ENCODE measurements around the gene MTMR2.

MTMR2 gene

DNA sequence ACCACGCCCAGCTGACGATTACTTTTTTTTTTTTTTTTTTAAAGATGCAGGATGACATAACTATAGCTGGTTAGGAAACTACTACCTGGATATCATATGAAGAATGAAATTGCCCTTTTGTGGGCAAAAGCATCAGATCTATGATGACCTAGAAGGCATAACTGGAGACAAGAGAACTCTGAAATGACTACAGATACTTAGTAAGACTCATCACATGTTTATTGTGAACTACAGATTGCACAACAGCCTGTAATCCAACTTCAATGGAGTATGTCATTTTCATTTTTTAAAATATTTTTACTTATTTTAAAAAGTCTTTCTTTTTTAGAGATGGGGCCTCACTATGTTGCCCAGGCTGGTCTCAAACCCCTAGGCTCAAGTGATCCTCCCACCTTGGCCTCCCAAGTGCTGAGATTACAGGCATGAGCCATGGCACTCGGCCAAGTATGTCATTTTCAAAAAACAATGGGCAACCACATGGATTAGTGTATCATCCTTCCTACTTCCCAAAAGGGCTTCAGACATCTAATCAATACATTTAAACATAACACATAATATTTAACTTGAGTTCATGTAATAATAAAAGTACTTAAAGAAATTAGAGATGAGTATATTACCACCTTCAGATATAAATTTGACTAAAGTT lies 3.3 kb downstream of the MTMR2 start:
- Histone ChIP-seq H3K4me3 (ENCODE audit: low read length in 2 of 2) (no peak overlapping the region), H3K36me3 (ENCODE audit: control insufficient read depth in 2 of 2, insufficient read depth in 2 of 2, low read length in 2 of 2) (no peaks in the 10 kb centered on the region), H3K9me3 (ENCODE audit: control insufficient read depth in 2 of 2, low read length in 2 of 2) (no peaks in the 10 kb centered on the region), H3K4me1 (ENCODE audit: control insufficient read depth in 2 of 2, insufficient read depth in 2 of 2, low read length in 2 of 2) (peaks cover 4 to 6% of the 10 kb centered on the region in 2 donors), H3K9ac (ENCODE audit: low read depth in 1 of 2, low read length in 2 of 2) (no peak overlapping the region), H3K27ac (ENCODE audit: low read depth in 2 of 2, low read length in 2 of 2) (no peak overlapping the region), H3K27me3 (ENCODE audit: control insufficient read depth in 2 of 2, insufficient read depth in 2 of 2, low read length in 2 of 2) (no peaks in the 10 kb centered on the region)

- no peak overlapping the region for H3K4me3 ChIP-seq (ENCODE audit: low read length in 2 of 2)
- H3K36me3 ChIP-seq (ENCODE audit: control insufficient read depth in 2 of 2, insufficient read depth in 2 of 2, low read length in 2 of 2), result no peaks in the 10 kb centered on the region
- H3K27ac ChIP-seq (ENCODE audit: low read depth in 2 of 2, low read length in 2 of 2), result no peak overlapping the region
- H3K9ac ChIP-seq (ENCODE audit: low read depth in 1 of 2, low read length in 2 of 2), result no peak overlapping the region
- no peaks in the 10 kb centered on the region for H3K27me3 ChIP-seq (ENCODE audit: control insufficient read depth in 2 of 2, insufficient read depth in 2 of 2, low read length in 2 of 2)
- no peaks in the 10 kb centered on the region for H3K9me3 ChIP-seq (ENCODE audit: control insufficient read depth in 2 of 2, low read length in 2 of 2)
- H3K4me1 ChIP-seq (ENCODE audit: control insufficient read depth in 2 of 2, insufficient read depth in 2 of 2, low read length in 2 of 2), result no peaks in the 10 kb centered on the region
These were observed 4.4 kb downstream of the MTMR2 start for GRCh38 chr11:95919514-95919913.

- no peak overlapping the region for H3K9ac ChIP-seq (ENCODE audit: low read depth in 1 of 2, low read length in 2 of 2)
- no peaks in the 10 kb centered on the region for H3K4me1 ChIP-seq (ENCODE audit: control insufficient read depth in 2 of 2, insufficient read depth in 2 of 2, low read length in 2 of 2)
- no peaks in the 10 kb centered on the region for H3K27me3 ChIP-seq (ENCODE audit: control insufficient read depth in 2 of 2, insufficient read depth in 2 of 2, low read length in 2 of 2)
- no peaks in the 10 kb centered on the region for H3K36me3 ChIP-seq (ENCODE audit: control insufficient read depth in 2 of 2, insufficient read depth in 2 of 2, low read length in 2 of 2)
- no peaks in the 10 kb centered on the region for H3K9me3 ChIP-seq (ENCODE audit: control insufficient read depth in 2 of 2, low read length in 2 of 2)
- no peak overlapping the region for H3K4me3 ChIP-seq (ENCODE audit: low read length in 2 of 2)
- no peak overlapping the region for H3K27ac ChIP-seq (ENCODE audit: low read depth in 2 of 2, low read length in 2 of 2)
These were observed 5.2 kb downstream of the MTMR2 start for GRCh38 chr11:95918720-95919119.

DNA sequence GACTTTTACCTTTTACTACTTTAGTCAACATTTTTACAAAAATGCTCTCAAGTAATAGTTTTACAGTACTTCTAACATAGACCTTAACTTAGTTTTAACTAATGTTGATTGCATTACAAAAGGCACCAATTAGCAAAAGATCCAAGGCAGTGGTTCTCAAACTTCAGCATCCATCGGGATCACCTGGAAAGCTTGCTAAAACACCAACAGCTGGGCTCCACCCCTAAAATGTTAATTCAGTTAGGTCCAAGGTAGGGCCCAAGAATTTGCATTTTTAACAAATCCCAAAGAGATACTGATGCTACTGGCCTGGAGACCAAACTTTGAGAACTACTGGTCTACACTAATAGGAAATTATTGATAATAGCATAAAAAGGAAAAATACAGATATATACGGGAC lies 5.9 kb downstream of the MTMR2 start:
- no peak overlapping the region for H3K4me3 ChIP-seq (ENCODE audit: low read length in 2 of 2)
- H3K9ac ChIP-seq (ENCODE audit: low read depth in 1 of 2, low read length in 2 of 2), result no peak overlapping the region
- no peaks in the 10 kb centered on the region for H3K27me3 ChIP-seq (ENCODE audit: control insufficient read depth in 2 of 2, insufficient read depth in 2 of 2, low read length in 2 of 2)
- no peaks in the 10 kb centered on the region for H3K9me3 ChIP-seq (ENCODE audit: control insufficient read depth in 2 of 2, low read length in 2 of 2)
- H3K4me1 ChIP-seq (ENCODE audit: control insufficient read depth in 2 of 2, insufficient read depth in 2 of 2, low read length in 2 of 2), result no peaks in the 10 kb centered on the region
- no peak overlapping the region for H3K27ac ChIP-seq (ENCODE audit: low read depth in 2 of 2, low read length in 2 of 2)
- no peaks in the 10 kb centered on the region for H3K36me3 ChIP-seq (ENCODE audit: control insufficient read depth in 2 of 2, insufficient read depth in 2 of 2, low read length in 2 of 2)

DNA sequence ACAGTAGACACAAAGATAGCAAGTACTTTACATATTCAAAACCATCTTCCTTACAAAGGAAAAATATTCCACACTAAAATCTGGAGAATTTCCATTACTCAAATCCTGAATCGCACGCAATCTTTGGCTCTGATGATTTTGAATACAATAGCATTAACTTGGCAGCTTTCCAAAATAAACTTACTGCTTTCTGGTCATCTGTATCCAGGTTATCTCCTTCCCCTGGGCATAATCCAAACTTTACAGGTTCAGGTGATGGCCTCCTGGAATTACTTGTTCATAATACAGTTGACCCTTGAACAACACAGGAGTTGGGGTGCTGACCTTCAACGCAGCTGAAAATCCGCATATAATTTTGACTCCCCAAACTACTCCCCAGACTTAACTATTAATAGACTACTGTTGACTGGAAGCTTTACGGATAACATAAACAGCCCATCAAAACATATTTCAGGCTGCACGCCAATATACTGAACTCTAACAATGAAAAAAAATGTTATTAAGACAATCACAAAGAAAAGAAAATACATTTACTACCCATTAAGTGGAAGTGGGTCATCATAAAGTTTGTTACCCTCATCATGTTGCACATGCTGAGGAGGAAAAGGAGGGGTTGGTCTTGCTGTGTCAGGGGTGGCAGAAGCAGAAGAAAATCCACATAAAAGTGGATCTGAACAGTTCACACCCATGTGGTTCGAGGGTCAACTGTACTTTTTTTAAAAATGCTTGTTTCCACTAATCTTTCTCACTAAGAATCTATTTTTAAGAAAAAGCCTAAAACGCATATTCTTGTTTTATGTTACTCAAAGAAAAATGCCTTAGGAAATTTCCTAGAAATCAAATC lies 6.5 kb downstream of the MTMR2 start:
- Histone ChIP-seq H3K9ac (ENCODE audit: low read depth in 1 of 2, low read length in 2 of 2) (no peak overlapping the region), H3K4me3 (ENCODE audit: low read length in 2 of 2) (no peak overlapping the region), H3K27me3 (ENCODE audit: control insufficient read depth in 2 of 2, insufficient read depth in 2 of 2, low read length in 2 of 2) (no peaks in the 10 kb centered on the region), H3K4me1 (ENCODE audit: control insufficient read depth in 2 of 2, insufficient read depth in 2 of 2, low read length in 2 of 2) (no peaks in the 10 kb centered on the region), H3K27ac (ENCODE audit: low read depth in 2 of 2, low read length in 2 of 2) (no peak overlapping the region), H3K36me3 (ENCODE audit: control insufficient read depth in 2 of 2, insufficient read depth in 2 of 2, low read length in 2 of 2) (no peaks in the 10 kb centered on the region), H3K9me3 (ENCODE audit: control insufficient read depth in 2 of 2, low read length in 2 of 2) (no peaks in the 10 kb centered on the region)

DNA sequence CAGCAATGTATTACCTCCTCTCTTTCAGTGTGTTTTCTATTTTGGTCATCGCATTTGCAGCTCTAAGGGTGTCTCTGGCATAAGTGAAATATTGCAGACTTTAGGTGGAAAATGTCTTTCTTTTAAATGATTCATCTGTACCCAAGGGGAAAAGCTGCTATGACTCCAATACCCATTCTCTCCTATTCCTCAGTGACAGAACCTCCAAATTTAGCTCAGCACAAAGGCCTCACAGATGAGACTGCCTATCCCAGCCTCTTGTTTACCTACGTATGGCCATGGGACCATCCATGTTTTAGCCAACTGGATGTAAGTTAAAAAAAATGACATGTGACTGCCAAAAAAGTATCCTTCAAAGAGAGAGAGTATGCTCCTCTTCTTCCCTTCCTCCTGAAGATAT lies 7.9 kb downstream of the MTMR2 start:
- no peak overlapping the region for H3K27ac ChIP-seq (ENCODE audit: low read depth in 2 of 2, low read length in 2 of 2)
- H3K4me3 ChIP-seq (ENCODE audit: low read length in 2 of 2), result no peak overlapping the region
- no peaks in the 10 kb centered on the region for H3K36me3 ChIP-seq (ENCODE audit: control insufficient read depth in 2 of 2, insufficient read depth in 2 of 2, low read length in 2 of 2)
- H3K4me1 ChIP-seq (ENCODE audit: control insufficient read depth in 2 of 2, insufficient read depth in 2 of 2, low read length in 2 of 2), result no peaks in the 10 kb centered on the region
- H3K27me3 ChIP-seq (ENCODE audit: control insufficient read depth in 2 of 2, insufficient read depth in 2 of 2, low read length in 2 of 2), result no peaks in the 10 kb centered on the region
- no peaks in the 10 kb centered on the region for H3K9me3 ChIP-seq (ENCODE audit: control insufficient read depth in 2 of 2, low read length in 2 of 2)
- H3K9ac ChIP-seq (ENCODE audit: low read depth in 1 of 2, low read length in 2 of 2), result no peak overlapping the region

GRCh38 chr11:95915051-95915450 lies 8.9 kb downstream of the MTMR2 start:
- Histone ChIP-seq H3K27ac (ENCODE audit: low read depth in 2 of 2, low read length in 2 of 2) (no peak overlapping the region), H3K9ac (ENCODE audit: low read depth in 1 of 2, low read length in 2 of 2) (no peak overlapping the region), H3K4me3 (ENCODE audit: low read length in 2 of 2) (no peak overlapping the region), H3K27me3 (ENCODE audit: control insufficient read depth in 2 of 2, insufficient read depth in 2 of 2, low read length in 2 of 2) (no peaks in the 10 kb centered on the region), H3K4me1 (ENCODE audit: control insufficient read depth in 2 of 2, insufficient read depth in 2 of 2, low read length in 2 of 2) (no peaks in the 10 kb centered on the region), H3K9me3 (ENCODE audit: control insufficient read depth in 2 of 2, low read length in 2 of 2) (no peaks in the 10 kb centered on the region), H3K36me3 (ENCODE audit: control insufficient read depth in 2 of 2, insufficient read depth in 2 of 2, low read length in 2 of 2) (no peaks in the 10 kb centered on the region)

GRCh38 chr11:95913830-95914615 lies 9.9 kb downstream of the MTMR2 start:
- Histone ChIP-seq H3K9me3 (ENCODE audit: control insufficient read depth in 2 of 2, low read length in 2 of 2) (no peaks in the 10 kb centered on the region), H3K27me3 (ENCODE audit: control insufficient read depth in 2 of 2, insufficient read depth in 2 of 2, low read length in 2 of 2) (no peaks in the 10 kb centered on the region), H3K9ac (ENCODE audit: low read depth in 1 of 2, low read length in 2 of 2) (no peak overlapping the region), H3K4me3 (ENCODE audit: low read length in 2 of 2) (no peak overlapping the region), H3K36me3 (ENCODE audit: control insufficient read depth in 2 of 2, insufficient read depth in 2 of 2, low read length in 2 of 2) (no peaks in the 10 kb centered on the region), H3K27ac (ENCODE audit: low read depth in 2 of 2, low read length in 2 of 2) (no peak overlapping the region), H3K4me1 (ENCODE audit: control insufficient read depth in 2 of 2, insufficient read depth in 2 of 2, low read length in 2 of 2) (no peaks in the 10 kb centered on the region)

DNA sequence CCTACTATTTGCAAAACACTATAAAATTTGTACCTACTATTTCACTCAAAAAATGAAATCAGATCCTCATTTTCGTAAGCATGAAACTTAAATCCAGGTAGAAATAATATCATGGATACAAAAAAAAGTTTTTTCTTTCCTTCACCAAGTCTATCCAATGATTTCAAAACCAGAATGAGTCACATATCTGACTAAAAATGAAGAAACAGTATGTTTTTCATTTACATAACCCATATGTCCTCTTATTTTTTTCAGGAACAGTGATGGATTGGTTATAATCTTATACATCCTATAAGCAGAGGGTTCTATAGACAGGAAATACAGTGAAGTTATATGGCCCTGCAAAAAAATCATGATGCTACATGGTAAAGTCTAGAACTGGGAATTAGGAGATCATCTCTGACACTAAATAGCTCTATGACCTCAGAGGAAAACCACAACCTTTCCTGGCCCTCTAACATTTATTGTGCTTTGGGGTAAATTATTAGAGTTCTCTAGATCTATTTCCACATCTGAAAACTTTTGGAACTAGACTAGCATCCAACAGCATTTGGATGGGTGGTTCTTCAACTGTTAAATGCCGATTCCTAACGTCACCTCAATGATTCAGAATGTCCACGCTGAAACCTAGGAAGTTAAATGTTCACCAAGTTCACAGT lies 10.9 kb downstream of the MTMR2 start:
- Histone ChIP-seq H3K27me3 (ENCODE audit: control insufficient read depth in 2 of 2, insufficient read depth in 2 of 2, low read length in 2 of 2) (no peaks in the 10 kb centered on the region), H3K27ac (ENCODE audit: low read depth in 2 of 2, low read length in 2 of 2) (no peak overlapping the region), H3K4me1 (ENCODE audit: control insufficient read depth in 2 of 2, insufficient read depth in 2 of 2, low read length in 2 of 2) (no peaks in the 10 kb centered on the region)

GRCh38 chr11:95911369-95911759 lies 12.5 kb downstream of the MTMR2 start:
- H3K4me1 ChIP-seq (ENCODE audit: control insufficient read depth in 2 of 2, insufficient read depth in 2 of 2, low read length in 2 of 2), result no peaks in the 10 kb centered on the region
- H3K9me3 ChIP-seq (ENCODE audit: control insufficient read depth in 2 of 2, low read length in 2 of 2), result no peaks in the 10 kb centered on the region
- H3K27ac ChIP-seq (ENCODE audit: low read depth in 2 of 2, low read length in 2 of 2), result no peak overlapping the region
- H3K9ac ChIP-seq (ENCODE audit: low read depth in 1 of 2, low read length in 2 of 2), result no peak overlapping the region
- H3K4me3 ChIP-seq (ENCODE audit: low read length in 2 of 2), result no peak overlapping the region
- no peaks in the 10 kb centered on the region for H3K36me3 ChIP-seq (ENCODE audit: control insufficient read depth in 2 of 2, insufficient read depth in 2 of 2, low read length in 2 of 2)
- no peaks in the 10 kb centered on the region for H3K27me3 ChIP-seq (ENCODE audit: control insufficient read depth in 2 of 2, insufficient read depth in 2 of 2, low read length in 2 of 2)

More for the DNA sequence above, 10.9 kb downstream of the MTMR2 start:
- no peaks in the 10 kb centered on the region for H3K9me3 ChIP-seq (ENCODE audit: control insufficient read depth in 2 of 2, low read length in 2 of 2)
- no peaks in the 10 kb centered on the region for H3K36me3 ChIP-seq (ENCODE audit: control insufficient read depth in 2 of 2, insufficient read depth in 2 of 2, low read length in 2 of 2)
- no peak overlapping the region for H3K4me3 ChIP-seq (ENCODE audit: low read length in 2 of 2)
- no peak overlapping the region for H3K9ac ChIP-seq (ENCODE audit: low read depth in 1 of 2, low read length in 2 of 2)

All from mucosa of rectum (tissue), 2 donors.